ENCODE measurements around the gene PAX7. TPM values are rescaled to one million over a fixed set of nuclear protein-coding genes. Genes with fewer than 3 reads are reported as not detected.

The PAX7 gene
- total RNA-seq, 2 donors from 2014 or later: not detected

- no peaks in the 10 kb centered on the region for H3K9me3 ChIP-seq
- TF ChIP-seq CTCF (IDR thresholded peaks at IDR 0.05) (no peak), POLR2A (IDR thresholded peaks at IDR 0.05) (no peak)
- no peak for DNase-seq
- no peak overlapping the region for H3K27ac ChIP-seq
- H3K27me3 ChIP-seq: no peaks in the 10 kb centered on the region
- no peak for ATAC-seq
- H3K4me1 ChIP-seq: no peaks in the 10 kb centered on the region
- no peak overlapping the region for H3K4me3 ChIP-seq
- H3K36me3 ChIP-seq (replicated peaks in 1 of 2; ENCODE audit: insufficient read depth in 1 of 2, low read depth in 2 of 2): no peaks in the 10 kb centered on the region
- 52 to 73% methylated on average over 7 to 9 of the region's 9 CpGs for WGBS, 2 donors
- intact Hi-C loops (cut with DNase I): loop anchor here (5.0 kb wide), 2 partner anchors 223 to 278 kb away; no protein-coding TSS in a partner anchor
Measured at GRCh38 chr1:18599704-18600103, 30.9 kb upstream of the PAX7 start.

- intact Hi-C loops (cut with DNase I): no loop called here
- no peak for ATAC-seq
- Histone ChIP-seq H3K9me3 (no peaks in the 10 kb centered on the region), H3K36me3 (replicated peaks in 1 of 2; ENCODE audit: insufficient read depth in 1 of 2, low read depth in 2 of 2) (no peaks in the 10 kb centered on the region), H3K4me1 (no peaks in the 10 kb centered on the region), H3K27ac (no peak overlapping the region), H3K27me3 (no peaks in the 10 kb centered on the region), H3K4me3 (no peak overlapping the region)
- TF ChIP-seq CTCF (IDR thresholded peaks at IDR 0.05) (no peak), POLR2A (IDR thresholded peaks at IDR 0.05) (no peak)
- no peak for DNase-seq
- 54 to 63% methylated on average over 3 to 5 of the region's 5 CpGs for WGBS, 2 donors
Measured at GRCh38 chr1:18602533-18603211, 28.0 kb upstream of the PAX7 start.

DNA sequence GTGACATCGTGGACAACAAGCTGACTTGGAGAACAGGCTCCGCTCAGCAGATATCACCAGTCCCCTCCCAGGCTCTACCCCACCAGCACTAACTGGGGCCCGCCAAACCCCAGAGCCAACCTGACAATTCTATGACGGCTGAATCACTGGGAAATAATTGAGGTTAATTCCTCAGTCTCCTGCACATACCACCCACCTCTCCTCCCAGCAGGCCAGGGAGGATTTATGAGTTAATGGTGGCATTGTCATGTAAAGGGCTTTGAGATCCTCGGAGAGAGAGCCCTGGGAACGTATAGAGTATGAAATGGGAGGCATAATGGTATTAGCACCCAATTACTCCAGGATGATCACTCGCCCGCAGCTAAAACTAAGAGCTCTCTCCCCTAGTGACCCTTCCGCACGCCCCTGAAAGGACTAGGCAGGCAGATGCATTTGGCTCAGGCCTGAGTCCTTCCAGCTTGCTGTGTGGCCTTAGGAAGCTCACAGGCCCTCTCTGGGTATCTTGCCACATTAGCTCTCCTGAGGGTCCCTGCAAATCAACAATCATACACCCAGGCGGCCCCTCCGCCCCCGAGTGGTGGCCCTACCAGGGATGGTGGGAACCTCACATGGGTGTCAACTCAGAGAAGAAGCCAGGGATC is 27.3 kb upstream of the PAX7 start:
- no peak for DNase-seq
- no peak for ATAC-seq
- H3K9me3 ChIP-seq: no peaks in the 10 kb centered on the region
- WGBS, 2 donors: 51 to 60% methylated on average over 11 to 12 of the region's 13 CpGs
- TF ChIP-seq POLR2A (IDR thresholded peaks at IDR 0.05) (no peak), CTCF (IDR thresholded peaks at IDR 0.05) (no peak)
- intact Hi-C loops (cut with DNase I): no loop called here
- H3K36me3 ChIP-seq (replicated peaks in 1 of 2; ENCODE audit: insufficient read depth in 1 of 2, low read depth in 2 of 2): no peaks in the 10 kb centered on the region
- H3K4me3 ChIP-seq: no peak overlapping the region
- H3K27ac ChIP-seq: no peak overlapping the region
- no peaks in the 10 kb centered on the region for H3K27me3 ChIP-seq
- H3K4me1 ChIP-seq: no peaks in the 10 kb centered on the region

- H3K27ac ChIP-seq: no peak overlapping the region
- no peaks in the 10 kb centered on the region for H3K4me1 ChIP-seq
- no peaks in the 10 kb centered on the region for H3K36me3 ChIP-seq (replicated peaks in 1 of 2; ENCODE audit: insufficient read depth in 1 of 2, low read depth in 2 of 2)
- intact Hi-C loops (cut with DNase I): no loop called here
- DNase-seq: no peak
- no peaks in the 10 kb centered on the region for H3K27me3 ChIP-seq
- no peak for ATAC-seq
- no peaks in the 10 kb centered on the region for H3K9me3 ChIP-seq
- H3K4me3 ChIP-seq: no peak overlapping the region
- WGBS, 2 donors: 57 to 60% methylated on average over 14 to 19 of the region's 19 CpGs
- TF ChIP-seq POLR2A (IDR thresholded peaks at IDR 0.05) (no peak), CTCF (IDR thresholded peaks at IDR 0.05) (no peak)
Measured at GRCh38 chr1:18606443-18607288, 24.0 kb upstream of the PAX7 start.

Measured in body of pancreas (tissue), 4 donors.